Endothelial cell of umbilical vein (primary cell): ENCODE data around the gene MT1E.

Source experiments
- CTCF ChIP-seq, 2 donors: IDR thresholded peaks; 1 replicate in 1 of 2; 2 replicates in 1 of 2; pipeline ENCODE4 v1.5.1; 2011; ENCODE audit warnings: low read length in 2 of 2, mild to moderate bottlenecking in 2 of 2, moderate library complexity in 2 of 2, control low read depth in 1 of 2, inconsistent platforms in 1 of 2, low read depth in 1 of 2; ENCODE audit not compliant: insufficient read depth in 1 of 2; ENCODE audit errors: extremely low read depth in 1 of 2
- EZH2 ChIP-seq: IDR thresholded peaks from 2 replicates; pipeline ENCODE4 v1.6.1; 2012; ENCODE audit warnings: borderline replicate concordance, low read depth, mild to moderate bottlenecking, moderate library complexity, low read length, inconsistent platforms; ENCODE audit not compliant: severe bottlenecking
- GATA2 ChIP-seq: IDR thresholded peaks from 2 replicates; pipeline ENCODE4 v1.7.0; 2011; ENCODE audit warnings: low read depth, mild to moderate bottlenecking, moderate library complexity, mixed read lengths, low read length; ENCODE audit not compliant: insufficient read length, insufficient read depth
- JUN ChIP-seq: IDR thresholded peaks from 2 replicates; pipeline ENCODE4 v1.6.1; 2011; ENCODE audit warnings: borderline replicate concordance, low read depth; ENCODE audit not compliant: insufficient read length, insufficient read depth
- MAX ChIP-seq: IDR thresholded peaks from 2 replicates; pipeline ENCODE4 v1.6.1; 2011; ENCODE audit not compliant: insufficient read depth, insufficient read length
- POLR2A ChIP-seq: IDR thresholded peaks from 2 replicates; pipeline ENCODE4 v1.6.1; 2012; ENCODE audit warnings: low read depth, mild to moderate bottlenecking, control low read depth, low read length
- POLR2AphosphoS5 ChIP-seq: IDR thresholded peaks from 2 replicates; pipeline ENCODE4 v1.6.1; 2012; ENCODE audit warnings: low read depth, mild to moderate bottlenecking, control low read depth, low read length, moderate library complexity; ENCODE audit not compliant: insufficient read depth

GRCh38 chr16:56611281-56611833 lies 14.2 kb upstream of the MT1E start:
- TF ChIP-seq POLR2A = peak; percentile 29
- no peak for TF ChIP-seq GATA2
- TF ChIP-seq CTCF (IDR thresholded peaks at IDR 0.05; ENCODE audit: extremely low read depth in 1 of 2, insufficient read depth in 1 of 2, low read depth in 1 of 2, low read length in 2 of 2) = no peak
- TF ChIP-seq POLR2AphosphoS5 = peak; percentile 38
- TF ChIP-seq EZH2 = no peak
- TF ChIP-seq JUN = no peak
- no peak for TF ChIP-seq MAX
